GM19240 (cell line): Measurements from ENCODE around the gene LIN52.

Experiments
- DNase-seq: peaks from one replicate; pipeline ENCODE4 v3.0.0; 2011; ENCODE audit warnings: low spot score; ENCODE audit not compliant: insufficient read length

LIN52 gene

GRCh38 chr14:74190927-74191575 lies 106.3 kb downstream of the LIN52 start:
- DNase-seq, result no peak

DNA sequence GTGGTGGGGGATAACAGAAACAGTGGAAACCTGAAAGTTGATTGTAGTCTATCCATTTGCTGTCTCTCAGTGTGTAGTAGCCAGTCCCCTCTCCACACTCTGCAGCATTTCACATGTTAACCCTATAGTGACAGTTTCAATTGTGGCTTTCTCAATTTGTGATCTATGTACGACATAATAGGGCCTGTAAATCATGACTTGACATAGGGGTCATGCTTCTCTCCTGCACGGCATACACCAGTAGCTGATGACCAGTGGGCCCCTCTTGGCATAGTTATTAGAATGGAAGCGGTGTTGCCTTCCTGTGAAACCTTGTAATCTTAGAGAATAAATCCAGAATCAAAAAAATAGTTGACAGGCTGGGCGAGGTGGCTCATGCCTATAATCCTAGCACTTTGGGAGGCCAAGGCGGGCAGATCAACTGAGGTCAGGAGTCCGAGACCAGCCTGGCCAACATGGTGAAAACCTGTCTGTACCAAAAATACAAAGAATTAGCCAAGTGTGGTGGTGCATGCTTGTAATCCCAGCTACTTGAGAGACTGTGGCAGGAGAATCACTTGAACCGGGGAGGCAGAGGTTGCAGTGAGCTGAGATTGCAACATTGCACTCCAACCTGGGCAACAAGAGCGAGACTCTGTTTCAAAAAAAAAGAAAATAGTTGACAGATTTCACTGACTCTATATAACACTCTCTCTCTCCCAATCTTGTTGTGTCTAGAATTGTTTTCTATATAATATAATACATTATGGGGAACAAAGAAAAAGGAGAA lies 109.9 kb downstream of the LIN52 start:
- DNase-seq, result no peak

DNA sequence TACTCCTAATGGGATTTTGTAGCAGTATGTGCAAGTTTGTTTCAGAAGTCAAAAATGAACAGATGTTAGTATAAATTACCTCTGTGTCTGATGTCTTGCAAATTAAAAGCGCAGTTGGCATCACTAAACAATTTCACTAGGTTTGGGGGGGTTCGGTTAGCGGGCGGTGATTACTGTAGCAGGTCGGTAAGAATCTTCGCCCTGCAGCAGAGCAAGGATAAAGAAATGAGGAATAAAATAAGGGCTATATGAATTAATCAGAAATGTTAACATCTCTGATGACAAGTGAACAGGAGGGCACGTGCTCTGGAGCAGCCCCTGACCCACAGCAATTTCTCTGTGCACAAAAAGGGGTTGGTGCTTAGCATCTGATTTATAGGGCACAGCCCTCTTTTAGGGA lies 110.9 kb downstream of the LIN52 start:
- no peak for DNase-seq

DNA sequence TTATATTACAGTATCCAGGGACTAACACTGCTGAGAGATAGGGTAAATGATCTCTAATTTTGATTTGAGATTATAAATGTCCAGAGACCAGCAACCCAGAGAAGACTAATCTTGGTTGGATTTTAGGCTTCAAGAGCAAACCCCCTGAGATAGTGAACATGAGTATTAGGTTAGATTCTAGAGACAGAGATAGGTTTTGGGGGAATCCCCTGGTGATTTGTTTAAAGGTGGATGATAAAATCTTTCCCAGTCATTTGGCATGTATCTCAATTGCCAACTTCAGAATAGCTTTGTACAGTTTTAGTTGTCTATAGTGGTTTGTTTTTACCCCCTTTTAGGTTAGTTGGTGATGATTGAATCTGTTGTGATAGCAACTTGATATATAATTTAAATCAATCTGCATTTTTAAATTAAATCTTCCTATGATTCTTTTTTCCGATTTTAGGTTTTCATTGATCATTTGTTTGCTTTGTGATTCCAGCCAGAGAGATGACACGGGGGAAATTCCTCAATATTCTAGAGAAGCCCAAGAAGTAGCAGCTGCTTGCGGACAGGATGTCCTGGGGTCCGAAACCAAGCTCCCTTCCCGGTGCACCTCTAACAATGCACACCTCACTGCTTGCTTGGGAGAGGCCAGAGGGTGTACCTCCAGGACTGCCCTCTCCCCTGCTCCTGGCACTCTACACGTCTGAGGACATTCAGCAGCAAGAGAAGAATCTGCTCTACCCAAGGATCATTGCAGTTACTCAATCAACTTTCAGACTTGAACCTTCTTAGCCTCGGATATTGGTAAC lies 113.9 kb downstream of the LIN52 start:
- no peak for DNase-seq

GRCh38 chr14:74202113-74202512 lies 117.4 kb downstream of the LIN52 start:
- no peak for DNase-seq

- DNase-seq, result no peak
These were observed 118.9 kb downstream of the LIN52 start for GRCh38 chr14:74203639-74204038.

DNA sequence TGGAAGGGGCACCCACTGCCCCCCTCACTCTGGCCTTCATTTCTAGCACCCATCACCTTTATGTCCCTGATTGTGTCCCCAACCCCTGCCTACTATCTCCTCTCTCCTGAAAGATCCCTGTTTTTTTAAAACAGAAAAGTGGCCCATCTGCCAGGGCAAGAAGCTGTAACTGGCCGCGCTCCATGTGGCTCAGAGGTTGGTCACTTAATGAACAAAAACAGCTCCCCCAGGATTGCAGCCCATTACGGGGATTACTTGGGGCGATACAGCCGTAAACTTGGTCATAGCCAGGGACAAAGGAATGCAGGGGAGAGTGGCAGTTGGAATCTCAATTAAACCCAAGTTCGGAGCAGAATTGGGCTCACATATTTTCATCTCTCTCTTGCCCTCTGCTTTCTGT lies 119.7 kb downstream of the LIN52 start:
- no peak for DNase-seq

- no peak for DNase-seq
These were observed 121.1 kb downstream of the LIN52 start for GRCh38 chr14:74205882-74206281.

DNA sequence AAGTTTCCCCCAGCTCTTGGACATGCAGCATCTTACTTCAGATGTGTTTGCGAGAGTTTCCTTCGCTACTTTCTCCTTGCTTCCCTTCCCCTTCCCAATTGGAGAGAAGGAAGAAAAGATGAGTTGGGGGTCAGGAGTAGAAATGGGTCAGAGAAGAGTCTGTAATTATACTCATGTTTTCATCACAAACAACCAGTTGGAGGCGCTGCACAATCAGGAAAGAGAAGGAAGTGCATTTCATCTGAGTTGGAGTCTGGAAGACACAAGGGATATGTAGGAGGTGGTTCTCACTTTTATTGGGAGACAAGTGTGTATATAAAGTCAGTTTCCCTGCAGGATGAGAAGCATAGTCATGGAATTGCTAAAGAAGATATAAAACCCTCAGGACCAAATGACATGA lies 123.2 kb downstream of the LIN52 start:
- no peak for DNase-seq

DNA sequence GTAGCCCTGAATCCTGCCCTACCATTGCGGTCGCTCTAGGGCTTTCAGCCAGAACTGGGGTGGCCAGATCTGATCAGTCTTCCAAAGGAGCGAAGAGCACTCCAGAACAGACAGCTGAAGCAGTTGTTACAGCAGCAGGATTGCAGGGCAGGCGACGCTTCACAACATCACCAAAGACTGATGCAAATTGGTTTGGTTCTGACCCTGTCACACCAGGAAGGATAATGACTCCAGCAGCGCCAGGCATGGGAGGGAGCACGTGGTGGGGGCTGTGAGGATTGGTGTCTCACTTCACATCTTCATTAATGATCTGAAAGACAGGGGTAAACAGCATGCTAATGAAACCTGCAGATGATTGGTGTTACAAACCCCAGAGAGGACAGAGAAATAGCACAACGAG lies 123.9 kb downstream of the LIN52 start:
- DNase-seq, result no peak

- DNase-seq, result no peak
These were observed 127.3 kb downstream of the LIN52 start for GRCh38 chr14:74211945-74212580.

- no peak for DNase-seq
These were observed 129.4 kb downstream of the LIN52 start for GRCh38 chr14:74213907-74214803.

- DNase-seq, result no peak
These were observed 131.9 kb downstream of the LIN52 start for GRCh38 chr14:74216671-74217070.

DNA sequence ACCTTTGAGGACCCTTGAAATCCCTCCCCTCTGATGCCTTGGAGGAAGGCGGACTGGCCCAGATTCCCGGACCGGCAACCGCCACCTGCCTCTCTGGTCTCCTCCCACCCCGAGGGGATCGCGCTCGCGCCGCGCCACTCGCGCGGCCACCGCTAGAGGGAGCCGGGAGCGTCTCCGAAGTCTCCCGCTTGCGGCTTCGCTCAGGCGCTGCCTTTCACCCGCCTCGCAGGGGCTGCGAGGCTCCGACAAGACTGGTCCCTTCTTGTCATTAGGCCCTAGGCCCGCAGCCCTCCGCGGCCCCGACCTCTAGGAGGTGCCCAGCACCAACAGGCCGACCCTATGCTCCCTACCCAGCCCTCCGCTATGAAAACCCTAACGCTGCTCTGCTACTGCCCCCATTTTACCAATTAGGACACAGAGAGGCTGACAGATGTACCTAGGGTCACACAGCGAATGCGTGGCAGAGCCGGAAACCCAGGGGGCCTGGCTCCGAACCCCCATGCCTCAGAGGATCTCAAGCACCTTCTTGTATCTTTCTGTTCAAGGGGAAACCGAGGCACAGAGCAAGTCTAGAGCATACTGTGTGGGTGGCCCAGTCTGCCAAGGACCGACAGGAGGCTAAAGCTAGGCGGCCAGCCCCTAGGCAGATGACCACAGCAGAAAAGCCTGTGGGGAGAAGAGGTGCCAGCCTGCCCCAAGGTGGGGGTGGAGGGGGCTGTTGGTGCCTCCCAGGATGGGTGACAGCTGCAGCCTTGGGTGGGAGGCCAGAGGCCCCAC lies 133.1 kb downstream of the LIN52 start:
- DNase-seq, result peak; percentile 91

DNA sequence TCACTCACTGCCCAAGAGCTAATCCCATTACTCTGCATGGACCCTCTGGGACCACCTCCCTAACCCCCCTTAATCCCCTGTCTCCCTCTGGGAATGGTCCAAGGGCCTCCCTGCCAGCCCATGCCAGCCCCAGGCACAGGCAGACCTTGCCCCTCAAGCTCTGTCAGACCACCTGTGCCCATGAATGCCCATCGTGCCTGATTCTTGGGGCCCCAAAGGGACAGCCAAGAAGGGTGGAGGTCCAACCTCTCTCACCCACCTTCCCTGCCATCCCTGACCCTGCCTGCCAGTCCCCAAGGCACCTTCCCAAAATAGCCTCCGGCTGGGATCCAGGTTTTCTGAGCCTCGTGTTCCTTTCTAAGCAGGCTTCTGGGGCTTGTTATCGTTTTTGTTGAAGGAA lies 133.7 kb downstream of the LIN52 start:
- no peak for DNase-seq

DNA sequence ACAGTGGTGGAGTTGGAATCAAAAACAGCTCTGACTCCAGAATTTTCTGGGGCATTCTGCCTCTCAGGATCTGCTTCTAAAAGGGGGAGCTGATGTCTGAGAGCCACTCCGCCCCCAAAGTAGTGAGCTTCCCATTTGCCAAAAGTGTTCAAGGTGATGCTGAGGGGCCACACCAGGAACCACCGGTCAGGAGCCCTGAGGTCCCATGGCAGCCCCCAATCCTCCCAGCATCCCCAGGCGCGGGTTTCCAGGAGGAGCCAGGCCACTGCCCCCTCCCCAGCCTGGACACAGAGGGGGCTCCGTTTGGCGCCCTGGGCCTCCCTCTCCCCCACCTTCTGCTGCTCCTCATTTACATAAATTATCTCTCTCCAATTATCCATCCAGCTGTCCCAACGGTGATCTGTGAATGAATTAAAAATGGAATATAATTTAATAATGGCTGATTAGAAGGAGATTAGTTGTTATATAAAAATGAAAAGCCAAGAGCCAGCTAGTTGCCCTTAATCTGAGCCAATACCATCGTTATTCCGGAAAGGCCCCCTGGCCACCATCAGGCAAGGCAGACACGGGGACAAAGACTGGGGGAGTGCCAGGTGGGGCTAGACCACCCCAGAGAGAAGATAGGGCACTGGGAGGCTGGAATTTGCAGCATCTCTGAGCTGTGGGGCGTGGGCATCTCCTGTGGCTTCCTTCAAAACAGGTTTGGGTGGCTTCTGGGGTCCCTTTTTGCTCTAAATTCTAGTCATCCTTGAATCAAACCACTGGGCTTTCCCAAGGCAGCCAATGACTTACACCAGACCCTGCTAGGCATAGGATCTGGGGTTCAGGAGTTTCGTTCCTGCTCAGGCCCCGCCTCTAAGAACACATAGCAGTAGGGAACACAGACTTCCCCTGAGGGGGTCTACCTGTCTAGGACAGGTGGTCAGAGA lies 134.8 kb downstream of the LIN52 start:
- no peak for DNase-seq

GRCh38 chr14:74220991-74221390 lies 136.2 kb downstream of the LIN52 start:
- DNase-seq, result no peak

- DNase-seq, result no peak
These were observed 137.0 kb downstream of the LIN52 start for GRCh38 chr14:74221741-74222140.

DNA sequence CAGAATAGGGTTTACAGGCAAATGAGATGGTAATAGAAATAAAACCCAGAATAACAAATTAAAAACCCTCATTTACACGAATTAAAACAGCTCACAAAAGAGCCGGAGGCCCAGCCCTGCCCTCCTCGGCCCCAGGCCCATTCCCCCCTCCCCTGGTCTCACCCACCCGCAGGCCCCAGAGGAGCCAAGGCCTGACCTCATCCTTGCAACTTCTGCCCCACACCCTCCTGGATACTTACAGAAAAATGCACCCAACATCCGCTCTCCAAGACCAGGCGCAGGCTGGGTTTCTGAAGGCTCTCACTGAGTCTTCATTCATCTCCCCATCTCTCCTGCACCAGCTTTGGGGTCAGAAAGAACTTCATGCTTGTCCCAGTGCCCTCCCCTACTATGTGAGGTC lies 138.3 kb downstream of the LIN52 start:
- no peak for DNase-seq
